H9 (cell line): ENCODE data around the gene OR52H1. TPM values are rescaled to one million over a fixed set of nuclear protein-coding genes. Genes with fewer than 3 reads are reported as not detected.
A peak's percentile ranks its signal among the peaks of the same experiment; 100 is the strongest.

Source experiments
- DNase-seq: peaks from one replicate; pipeline ENCODE4 v3.0.0-alpha.2; 2017
- H2AFZ ChIP-seq: one replicate; pipeline ENCODE4 v1.6.1; 2013; ENCODE audit warnings: mild to moderate bottlenecking, low read length, control low read depth, moderate library complexity
- H2AK5ac ChIP-seq: 2 replicates; pipeline ENCODE4 v1.6.1; 2013; ENCODE audit warnings: low read length, control low read depth, mixed read lengths; ENCODE audit not compliant: insufficient read length
- H2BK120ac ChIP-seq: one replicate; pipeline ENCODE4 v1.6.1; 2013; ENCODE audit warnings: low read depth, mild to moderate bottlenecking, low read length, control low read depth, inconsistent platforms; ENCODE audit not compliant: poor library complexity, severe bottlenecking
- H2BK12ac ChIP-seq: 2 replicates; pipeline ENCODE4 v1.6.1; 2013; ENCODE audit warnings: low read length, control low read depth, mixed read lengths, low read depth; ENCODE audit not compliant: insufficient read length
- H2BK15ac ChIP-seq: 2 replicates; pipeline ENCODE4 v1.6.1; 2013; ENCODE audit warnings: low read depth, low read length, control low read depth
- H2BK20ac ChIP-seq: one replicate; pipeline ENCODE4 v1.6.1; 2013; ENCODE audit warnings: low read depth, mild to moderate bottlenecking, low read length, control low read depth, inconsistent platforms; ENCODE audit not compliant: poor library complexity, severe bottlenecking
- H2BK5ac ChIP-seq: 2 replicates; pipeline ENCODE4 v1.6.1; 2013; ENCODE audit warnings: low read length, control low read depth, mixed read lengths; ENCODE audit not compliant: insufficient read length
- H3K14ac ChIP-seq: 2 replicates; pipeline ENCODE4 v1.6.1; 2013; ENCODE audit warnings: low read length, control low read depth; ENCODE audit not compliant: insufficient read depth
- H3K18ac ChIP-seq: 2 replicates; pipeline ENCODE4 v1.6.1; 2013; ENCODE audit warnings: low read depth, mild to moderate bottlenecking, mixed read lengths, low read length, control low read depth; ENCODE audit not compliant: insufficient read length
- H3K23ac ChIP-seq: 2 replicates; pipeline ENCODE4 v1.6.1; 2013; ENCODE audit warnings: low read length, control low read depth, mixed read lengths, low read depth; ENCODE audit not compliant: insufficient read length
- H3K23me2 ChIP-seq: 2 replicates; pipeline ENCODE4 v1.6.1; 2013; ENCODE audit warnings: low read depth, mild to moderate bottlenecking, mixed read lengths, low read length, control low read depth; ENCODE audit not compliant: insufficient read length, poor library complexity, severe bottlenecking
- H3K27ac ChIP-seq: 2 replicates; pipeline ENCODE4 v1.5.1; 2013; ENCODE audit warnings: low read length, control low read depth, mixed read lengths, low read depth; ENCODE audit not compliant: insufficient read length
- H3K27me3 ChIP-seq: 2 replicates; pipeline ENCODE4 v1.6.1; 2013; ENCODE audit warnings: low read length, control low read depth, inconsistent platforms; ENCODE audit not compliant: insufficient read depth
- H3K4ac ChIP-seq: 2 replicates; pipeline ENCODE4 v1.6.1; 2013; ENCODE audit warnings: low read depth, mild to moderate bottlenecking, control low read depth, inconsistent platforms, low read length, moderate library complexity
- H3K4me1 ChIP-seq: 2 replicates; pipeline ENCODE4 v1.6.1; 2013; ENCODE audit warnings: low read length, control low read depth, inconsistent platforms; ENCODE audit not compliant: insufficient read depth
- H3K4me2 ChIP-seq: 2 replicates; pipeline ENCODE4 v1.6.1; 2013; ENCODE audit warnings: low read length, control low read depth, mixed read lengths; ENCODE audit not compliant: insufficient read length, insufficient read depth
- H3K56ac ChIP-seq: 2 replicates; pipeline ENCODE4 v1.6.1; 2013; ENCODE audit warnings: low read depth, mild to moderate bottlenecking, mixed read lengths, low read length, control low read depth; ENCODE audit not compliant: insufficient read length
- H3K79me1 ChIP-seq: 2 replicates; pipeline ENCODE4 v1.6.1; 2013; ENCODE audit warnings: low read depth, mild to moderate bottlenecking, moderate library complexity, low read length, control low read depth, inconsistent platforms; ENCODE audit not compliant: insufficient read depth, poor library complexity, severe bottlenecking
- H3K79me2 ChIP-seq: 2 replicates; pipeline ENCODE4 v1.6.1; 2013; ENCODE audit warnings: low read length, control low read depth, inconsistent platforms; ENCODE audit not compliant: insufficient read depth
- H3K9ac ChIP-seq: 2 replicates; pipeline ENCODE4 v1.6.1; 2013; ENCODE audit warnings: low read length, control low read depth, mixed read lengths; ENCODE audit not compliant: insufficient read length; ENCODE audit errors: extremely low read depth
- H3K9me3 ChIP-seq: one replicate; pipeline ENCODE4 v1.6.1; 2013; ENCODE audit warnings: low read depth, low read length, inconsistent platforms; ENCODE audit not compliant: control insufficient read depth
- H3T11ph ChIP-seq: one replicate; pipeline ENCODE4 v1.6.1; 2013; ENCODE audit warnings: mild to moderate bottlenecking, low read length, control low read depth, inconsistent platforms
- H4K20me1 ChIP-seq: one replicate; pipeline ENCODE4 v1.6.1; 2013; ENCODE audit not compliant: control insufficient read depth, insufficient read length, insufficient read depth
- H4K5ac ChIP-seq: 2 replicates; pipeline ENCODE4 v1.6.1; 2013; ENCODE audit warnings: low read depth, mild to moderate bottlenecking, mixed read lengths, low read length, control low read depth; ENCODE audit not compliant: insufficient read length
- H4K8ac ChIP-seq: replicated peaks from 2 replicates; pipeline ENCODE4 v1.6.1; 2013; ENCODE audit warnings: low read length, control low read depth, mixed read lengths, low read depth; ENCODE audit not compliant: insufficient read length
- H4K91ac ChIP-seq: 2 replicates; pipeline ENCODE4 v1.6.1; 2013; ENCODE audit warnings: low read depth, mild to moderate bottlenecking, moderate library complexity, mixed read lengths, low read length, control low read depth; ENCODE audit not compliant: insufficient read length
- H3K27ac Mint-ChIP-seq, 3 experiments: 2 replicates in 2 of 3; 3 replicates in 1 of 3; pipeline ENCODE4 v1.8.0; 2020 to 2021; ENCODE audit warnings: mixed read lengths in 3 of 3, mild to moderate bottlenecking in 1 of 3, moderate library complexity in 1 of 3
- H3K27me3 Mint-ChIP-seq: 2 replicates; pipeline ENCODE4 v1.8.0; 2021; ENCODE audit warnings: low read depth, mild to moderate bottlenecking, moderate library complexity, mixed read lengths
- H3K36me3 Mint-ChIP-seq, 3 experiments: 2 replicates in 2 of 3; 3 replicates in 1 of 3; pipeline ENCODE4 v1.8.0; 2020 to 2021; ENCODE audit warnings: low read depth in 3 of 3, mixed read lengths in 3 of 3; ENCODE audit not compliant: insufficient read depth in 1 of 3
- H3K4me1 Mint-ChIP-seq, 2 experiments: 2 replicates each; pipeline ENCODE4 v1.8.0; 2020; ENCODE audit warnings: mixed read lengths in 2 of 2
- H3K4me3 Mint-ChIP-seq, 2 experiments: 2 replicates in 1 of 2; 3 replicates in 1 of 2; pipeline ENCODE4 v1.8.0; 2020 to 2021; ENCODE audit warnings: mild to moderate bottlenecking in 2 of 2, mixed read lengths in 2 of 2, moderate library complexity in 1 of 2
- H3K9me3 Mint-ChIP-seq, 2 experiments: 2 replicates in 1 of 2; 3 replicates in 1 of 2; pipeline ENCODE4 v1.8.0; 2020; ENCODE audit warnings: mild to moderate bottlenecking in 2 of 2, mixed read lengths in 2 of 2, moderate library complexity in 1 of 2
- WGBS: extraction: QIAGEN DNeasy Blood & Tissue Kit; methylation state at CpG from one replicate; pipeline ENCODE4 v1.1.7; 2013; ENCODE audit warnings: missing lambda C conversion rate, low lambda C conversion rate, mixed read lengths; ENCODE audit not compliant: insufficient read length; ENCODE audit errors: extremely low coverage; 5-methylcytosine and 5-hydroxymethylcytosine counted together
- total RNA-seq: library from RNA; stranded (reverse); gene quantifications from 2 replicates; pipeline ENCODE4 v1.2.1, GENCODE V29; 2021
- TF ChIP-seq, protein P1 (sequence below): fragments of 200-600 bp; sonication (generic); conservative IDR thresholded peaks from 3 replicates; pipeline ENCODE4 v1.8.0; 2021; ENCODE audit warnings: antibody characterized with exemption, mild to moderate bottlenecking

Gene OR52H1
- total RNA-seq, 1 experiment from 2014 or later, result not detected

GRCh38 chr11:5556596-5557188, 8.4 kb upstream of the OR52H1 start:
- H3K79me1 ChIP-seq, result no peaks in the 10 kb centered on the region
- H4K91ac ChIP-seq, result no peak overlapping the region
- no peak overlapping the region for H3K9ac ChIP-seq
- H4K20me1 ChIP-seq, result no peaks in the 10 kb centered on the region
- H3K23me2 ChIP-seq, result no peaks in the 10 kb centered on the region
- H2BK20ac ChIP-seq, result no peak overlapping the region
- no peak overlapping the region for H3K4me3 Mint-ChIP-seq
- H3K4me1 Mint-ChIP-seq, result peaks cover 0 to 8% of the 10 kb centered on the region in 2 experiments; a peak in 2 of 4 replicates
- H3K23ac ChIP-seq, result no peak overlapping the region
- H3K18ac ChIP-seq, result no peak overlapping the region
- peaks cover 3% of the 10 kb centered on the region for H3K27me3 Mint-ChIP-seq
- no peak overlapping the region for H2BK15ac ChIP-seq
- no peaks in the 10 kb centered on the region for H3K36me3 Mint-ChIP-seq
- H3K9me3 ChIP-seq, result no peaks in the 10 kb centered on the region
- peak overlapping the region; percentile 65 for H2AFZ ChIP-seq
- no peak overlapping the region for H3K27ac ChIP-seq
- H4K5ac ChIP-seq, result no peak overlapping the region
- H3K4me2 ChIP-seq, result no peak overlapping the region
- H3K56ac ChIP-seq, result no peak overlapping the region
- no peaks in the 10 kb centered on the region for H3K9me3 Mint-ChIP-seq
- H2AK5ac ChIP-seq, result no peak overlapping the region
- no peak for DNase-seq
- no peak overlapping the region for H2BK120ac ChIP-seq
- no peak overlapping the region for H2BK12ac ChIP-seq
- H3K4ac ChIP-seq, result no peak overlapping the region; the same call in 1 of the 2 replicates
- H2BK5ac ChIP-seq, result no peak overlapping the region
- no peak overlapping the region for H3T11ph ChIP-seq
- TF ChIP-seq, protein P1, sequence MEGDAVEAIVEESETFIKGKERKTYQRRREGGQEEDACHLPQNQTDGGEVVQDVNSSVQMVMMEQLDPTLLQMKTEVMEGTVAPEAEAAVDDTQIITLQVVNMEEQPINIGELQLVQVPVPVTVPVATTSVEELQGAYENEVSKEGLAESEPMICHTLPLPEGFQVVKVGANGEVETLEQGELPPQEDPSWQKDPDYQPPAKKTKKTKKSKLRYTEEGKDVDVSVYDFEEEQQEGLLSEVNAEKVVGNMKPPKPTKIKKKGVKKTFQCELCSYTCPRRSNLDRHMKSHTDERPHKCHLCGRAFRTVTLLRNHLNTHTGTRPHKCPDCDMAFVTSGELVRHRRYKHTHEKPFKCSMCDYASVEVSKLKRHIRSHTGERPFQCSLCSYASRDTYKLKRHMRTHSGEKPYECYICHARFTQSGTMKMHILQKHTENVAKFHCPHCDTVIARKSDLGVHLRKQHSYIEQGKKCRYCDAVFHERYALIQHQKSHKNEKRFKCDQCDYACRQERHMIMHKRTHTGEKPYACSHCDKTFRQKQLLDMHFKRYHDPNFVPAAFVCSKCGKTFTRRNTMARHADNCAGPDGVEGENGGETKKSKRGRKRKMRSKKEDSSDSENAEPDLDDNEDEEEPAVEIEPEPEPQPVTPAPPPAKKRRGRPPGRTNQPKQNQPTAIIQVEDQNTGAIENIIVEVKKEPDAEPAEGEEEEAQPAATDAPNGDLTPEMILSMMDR, result no peak
- H3K14ac ChIP-seq, result no peak overlapping the region
- H3K27ac Mint-ChIP-seq, result no peak overlapping the region
- H3K27me3 ChIP-seq, result no peaks in the 10 kb centered on the region
- H3K4me1 ChIP-seq, result peaks cover 5% of the 10 kb centered on the region; the same call in 1 of the 2 replicates
- WGBS, result no CpG with 5 or more reads among the region's 3 CpGs
- no peak overlapping the region for H4K8ac ChIP-seq
- no peaks in the 10 kb centered on the region for H3K79me2 ChIP-seq
